Lower lobe of right lung (tissue), 2 donors: Measurements from ENCODE around the gene CACTIN. TPM values are rescaled to one million over a fixed set of nuclear protein-coding genes. Genes with fewer than 3 reads are reported as not detected.
"Not testable (repeated sequence)": the region's sequence is repeated elsewhere in the genome, so short reads cannot be mapped to it uniquely, and the experiment has no call there.

ENCODE experiments used
- ATAC-seq, 2 donors: fragments of 200-7000 bp; cut with Tn5 transposase; one replicate each; pipeline ENCODE4 v1.9.1; 2020 to 2022; ENCODE audit warnings: mild to moderate bottlenecking in 2 of 2, moderate library complexity in 2 of 2
- DNase-seq: peaks from one replicate; pipeline ENCODE4 v3.0.0-alpha.2; 2020
- H3K27ac ChIP-seq: fragments of 200-600 bp; one replicate; pipeline ENCODE4 v1.8.0; 2022
- H3K27me3 ChIP-seq: fragments of 200-600 bp; one replicate; pipeline ENCODE4 v1.8.0; 2022; ENCODE audit warnings: low read depth
- H3K36me3 ChIP-seq: fragments of 200-600 bp; one replicate; pipeline ENCODE4 v1.8.0; 2022; ENCODE audit warnings: mild to moderate bottlenecking
- H3K4me1 ChIP-seq: fragments of 200-600 bp; one replicate; pipeline ENCODE4 v1.8.0; 2022
- H3K4me3 ChIP-seq: fragments of 200-600 bp; one replicate; pipeline ENCODE4 v1.8.0; 2022; ENCODE audit warnings: mild to moderate bottlenecking
- H3K9me3 ChIP-seq: fragments of 200-600 bp; one replicate; pipeline ENCODE4 v1.8.0; 2022
- intact Hi-C: fragments of 100-400 bp; cut with DNase I; formaldehyde crosslinking; loops from one replicate; pipeline ENCODE4 v1.11.0; 2022
- total RNA-seq: library from RNA; stranded (reverse); fragmentation: NEBNext Ultra II Directional; extraction: Animal tissue kit (Norgen Biotek cat#: 25700); gene quantifications from one replicate; pipeline ENCODE4 v1.2.1, GENCODE V29; 2021
- TF ChIP-seq, protein P1 (sequence below): fragments of 200-600 bp; IDR thresholded peaks from one replicate; pipeline ENCODE4 v1.8.0; 2022; ENCODE audit warnings: antibody characterized with exemption, mild to moderate bottlenecking
- donor health status: DM: no; HTN: yes; CAD: no; lungs with severe emphysema.

CACTIN gene
- total RNA-seq, 1 donor from 2014 or later = 20.3 TPM

- Histone ChIP-seq H3K27me3 (no peaks in the 10 kb centered on the region), H3K36me3 (peaks cover 83% of the 10 kb centered on the region), H3K27ac (no peak overlapping the region), H3K4me1 (no peaks in the 10 kb centered on the region), H3K4me3 (no peak overlapping the region), H3K9me3 (no peaks in the 10 kb centered on the region)
- DNase-seq (no peak), ATAC-seq (no peak)
- intact Hi-C loops = no loop called here
- TF ChIP-seq, protein P1, sequence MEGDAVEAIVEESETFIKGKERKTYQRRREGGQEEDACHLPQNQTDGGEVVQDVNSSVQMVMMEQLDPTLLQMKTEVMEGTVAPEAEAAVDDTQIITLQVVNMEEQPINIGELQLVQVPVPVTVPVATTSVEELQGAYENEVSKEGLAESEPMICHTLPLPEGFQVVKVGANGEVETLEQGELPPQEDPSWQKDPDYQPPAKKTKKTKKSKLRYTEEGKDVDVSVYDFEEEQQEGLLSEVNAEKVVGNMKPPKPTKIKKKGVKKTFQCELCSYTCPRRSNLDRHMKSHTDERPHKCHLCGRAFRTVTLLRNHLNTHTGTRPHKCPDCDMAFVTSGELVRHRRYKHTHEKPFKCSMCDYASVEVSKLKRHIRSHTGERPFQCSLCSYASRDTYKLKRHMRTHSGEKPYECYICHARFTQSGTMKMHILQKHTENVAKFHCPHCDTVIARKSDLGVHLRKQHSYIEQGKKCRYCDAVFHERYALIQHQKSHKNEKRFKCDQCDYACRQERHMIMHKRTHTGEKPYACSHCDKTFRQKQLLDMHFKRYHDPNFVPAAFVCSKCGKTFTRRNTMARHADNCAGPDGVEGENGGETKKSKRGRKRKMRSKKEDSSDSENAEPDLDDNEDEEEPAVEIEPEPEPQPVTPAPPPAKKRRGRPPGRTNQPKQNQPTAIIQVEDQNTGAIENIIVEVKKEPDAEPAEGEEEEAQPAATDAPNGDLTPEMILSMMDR = no peak
Measured at GRCh38 chr19:3649888-3650287, 23.3 kb upstream of the CACTIN start.

DNA sequence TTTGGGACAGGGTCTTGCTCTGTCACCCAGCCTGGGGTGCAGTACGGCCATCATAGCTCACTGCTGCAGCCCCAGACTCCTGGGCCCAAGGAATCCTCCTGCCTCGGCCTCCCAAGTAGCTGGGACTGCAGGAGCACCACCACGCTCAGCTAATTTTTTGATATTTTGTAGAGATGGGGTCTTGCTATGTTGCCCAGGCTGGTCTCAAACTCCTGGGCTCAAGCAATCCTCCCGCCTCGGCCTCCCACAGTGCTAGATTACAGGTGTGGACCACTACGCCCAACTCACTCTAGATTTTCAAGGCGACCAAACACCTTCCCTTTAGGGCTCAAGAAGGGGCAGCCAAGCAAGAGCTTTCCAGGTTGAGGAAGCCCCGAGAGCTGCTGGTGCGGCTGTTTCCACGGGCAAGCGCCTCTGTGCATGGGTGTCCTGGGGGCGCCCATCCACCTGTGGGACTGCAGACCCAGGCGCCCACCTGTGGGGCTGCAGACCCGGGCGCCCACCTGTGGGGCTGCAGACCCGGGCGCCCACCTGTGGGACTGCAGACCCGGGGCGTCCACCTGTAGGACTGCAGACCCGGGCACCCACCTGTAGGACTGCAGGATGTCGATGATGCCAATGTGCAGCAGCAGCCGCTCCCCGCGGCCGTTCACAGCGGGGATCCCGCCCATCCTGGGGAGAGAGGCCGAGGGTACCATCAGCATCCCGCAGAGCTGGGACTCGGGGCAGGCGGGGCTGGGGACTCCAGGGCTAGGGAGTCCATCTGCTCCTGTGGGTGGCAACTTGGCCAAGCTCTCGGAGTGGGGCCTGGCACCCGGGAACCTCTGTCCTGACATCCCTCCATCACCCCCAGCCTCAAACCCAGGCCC is 21.7 kb upstream of the CACTIN start:
- no peak for DNase-seq
- intact Hi-C loops = no loop called here
- H3K27ac ChIP-seq = no peak overlapping the region
- no peaks in the 10 kb centered on the region for H3K9me3 ChIP-seq
- no peaks in the 10 kb centered on the region for H3K4me1 ChIP-seq
- TF ChIP-seq, protein P1 = no peak
- H3K27me3 ChIP-seq = no peaks in the 10 kb centered on the region
- ATAC-seq = no peak
- H3K4me3 ChIP-seq = no peak overlapping the region
- H3K36me3 ChIP-seq = peaks cover 83% of the 10 kb centered on the region

DNA sequence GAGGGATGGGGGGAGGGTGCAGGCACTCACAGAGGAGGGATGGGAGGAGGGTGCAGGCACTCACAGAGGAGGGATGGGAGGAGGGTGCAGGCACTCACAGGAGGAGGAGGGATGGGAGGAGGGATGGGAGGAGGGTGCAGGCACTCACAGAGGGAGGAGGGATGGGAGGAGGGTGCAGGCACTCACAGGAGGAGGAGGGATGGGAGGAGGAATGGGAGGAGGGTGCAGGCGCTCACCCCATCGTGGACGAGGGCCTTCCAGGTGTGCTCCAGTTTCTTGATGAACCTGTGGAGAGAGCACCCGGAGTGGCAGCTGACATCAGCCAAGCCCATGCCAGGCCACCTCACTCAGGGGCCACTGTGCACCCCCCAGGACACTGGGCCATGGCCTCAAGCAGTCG is 20.5 kb upstream of the CACTIN start:
- DNase-seq, H3K27ac ChIP-seq, H3K27me3 ChIP-seq, H3K9me3 ChIP-seq, H3K4me1 ChIP-seq, H3K4me3 ChIP-seq, intact Hi-C loops, ATAC-seq: not testable (repeated sequence)
- H3K36me3 ChIP-seq = peaks cover 83% of the 10 kb centered on the region

GRCh38 chr19:3646336-3647092 is 19.9 kb upstream of the CACTIN start:
- H3K27me3 ChIP-seq = no peaks in the 10 kb centered on the region
- DNase-seq = no peak
- no peak for ATAC-seq
- TF ChIP-seq, protein P1 = no peak
- H3K36me3 ChIP-seq = peaks cover 83% of the 10 kb centered on the region
- no peaks in the 10 kb centered on the region for H3K4me1 ChIP-seq
- no peak overlapping the region for H3K27ac ChIP-seq
- H3K4me3 ChIP-seq = no peak overlapping the region
- no peaks in the 10 kb centered on the region for H3K9me3 ChIP-seq
- intact Hi-C loops = no loop called here

GRCh38 chr19:3645726-3646125 is 19.1 kb upstream of the CACTIN start:
- Histone ChIP-seq H3K36me3 (peaks cover 83% of the 10 kb centered on the region), H3K27me3 (no peaks in the 10 kb centered on the region), H3K27ac (no peak overlapping the region), H3K9me3 (no peaks in the 10 kb centered on the region), H3K4me1 (no peaks in the 10 kb centered on the region), H3K4me3 (no peak overlapping the region)
- intact Hi-C loops = no loop called here
- no peak for ATAC-seq
- TF ChIP-seq, protein P1 = no peak
- no peak for DNase-seq

- H3K27ac ChIP-seq = no peak overlapping the region
- DNase-seq = no peak
- no peak overlapping the region for H3K4me3 ChIP-seq
- ATAC-seq = no peak
- H3K9me3 ChIP-seq = no peaks in the 10 kb centered on the region
- no peaks in the 10 kb centered on the region for H3K4me1 ChIP-seq
- H3K36me3 ChIP-seq = peaks cover 83% of the 10 kb centered on the region
- no peaks in the 10 kb centered on the region for H3K27me3 ChIP-seq
- TF ChIP-seq, protein P1 = no peak
- intact Hi-C loops = no loop called here
Measured at GRCh38 chr19:3645067-3645396, 18.4 kb upstream of the CACTIN start.
